ENCODE data around the gene GYG1. TPM values are rescaled to one million over a fixed set of nuclear protein-coding genes. Genes with fewer than 3 reads are reported as not detected.

Gene GYG1
- total RNA-seq, 1 donor from 2014 or later = 155 TPM

DNA sequence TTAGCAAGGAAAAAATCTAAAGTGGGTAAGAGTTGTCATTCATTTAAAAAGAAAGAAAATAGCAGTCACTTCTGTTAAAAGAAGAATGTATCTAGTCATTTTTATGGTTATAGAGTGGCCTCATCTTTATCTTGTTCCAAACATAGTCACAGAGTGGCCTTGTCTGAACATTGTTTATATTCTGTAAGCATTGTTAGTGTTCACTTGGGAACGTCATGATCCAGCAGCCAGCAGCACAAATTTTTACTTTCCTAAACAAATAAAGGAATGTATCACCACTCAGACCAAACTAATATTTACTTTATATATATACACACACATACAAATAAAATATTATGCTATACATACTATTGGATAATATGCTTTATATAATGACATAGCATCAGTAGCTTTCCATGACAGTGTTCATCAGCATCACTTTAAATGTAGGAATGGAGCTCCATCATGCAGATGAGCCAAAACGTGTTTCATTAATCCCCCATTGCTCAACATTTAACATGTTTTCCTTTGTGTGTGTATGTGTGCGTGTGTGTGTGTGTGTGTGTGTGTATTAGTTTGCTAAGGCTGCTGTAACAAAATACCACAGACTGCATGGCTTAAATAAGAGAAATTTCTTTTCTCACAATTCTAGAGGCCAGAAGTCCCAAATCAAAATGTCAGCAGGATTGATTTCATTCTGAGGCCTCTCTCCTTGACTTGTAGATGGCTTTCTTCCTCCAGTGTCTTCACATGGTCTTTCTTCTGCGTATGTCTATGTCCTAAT lies 39.6 kb upstream of the GYG1 start:
- intact Hi-C loops (cut with micrococcal nuclease) = loop anchor here (10.0 kb wide), 1 partner anchor 173 kb away; the partner anchor contains the start of gene HPS3
- H3K27me3 ChIP-seq (ENCODE audit: low read depth) = no peaks in the 10 kb centered on the region
- no peak for DNase-seq
- no peak overlapping the region for H3K27ac ChIP-seq (replicated peaks)
- H3K9me3 ChIP-seq (replicated peaks) = no peaks in the 10 kb centered on the region
- H3K36me3 ChIP-seq = no peaks in the 10 kb centered on the region
- peaks cover 6% of the 10 kb centered on the region for H3K4me1 ChIP-seq
- H3K4me3 ChIP-seq = no peak overlapping the region
- TF ChIP-seq, protein P1, sequence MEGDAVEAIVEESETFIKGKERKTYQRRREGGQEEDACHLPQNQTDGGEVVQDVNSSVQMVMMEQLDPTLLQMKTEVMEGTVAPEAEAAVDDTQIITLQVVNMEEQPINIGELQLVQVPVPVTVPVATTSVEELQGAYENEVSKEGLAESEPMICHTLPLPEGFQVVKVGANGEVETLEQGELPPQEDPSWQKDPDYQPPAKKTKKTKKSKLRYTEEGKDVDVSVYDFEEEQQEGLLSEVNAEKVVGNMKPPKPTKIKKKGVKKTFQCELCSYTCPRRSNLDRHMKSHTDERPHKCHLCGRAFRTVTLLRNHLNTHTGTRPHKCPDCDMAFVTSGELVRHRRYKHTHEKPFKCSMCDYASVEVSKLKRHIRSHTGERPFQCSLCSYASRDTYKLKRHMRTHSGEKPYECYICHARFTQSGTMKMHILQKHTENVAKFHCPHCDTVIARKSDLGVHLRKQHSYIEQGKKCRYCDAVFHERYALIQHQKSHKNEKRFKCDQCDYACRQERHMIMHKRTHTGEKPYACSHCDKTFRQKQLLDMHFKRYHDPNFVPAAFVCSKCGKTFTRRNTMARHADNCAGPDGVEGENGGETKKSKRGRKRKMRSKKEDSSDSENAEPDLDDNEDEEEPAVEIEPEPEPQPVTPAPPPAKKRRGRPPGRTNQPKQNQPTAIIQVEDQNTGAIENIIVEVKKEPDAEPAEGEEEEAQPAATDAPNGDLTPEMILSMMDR (IDR thresholded peaks at IDR 0.05; ENCODE audit: borderline replicate concordance) = no peak

DNA sequence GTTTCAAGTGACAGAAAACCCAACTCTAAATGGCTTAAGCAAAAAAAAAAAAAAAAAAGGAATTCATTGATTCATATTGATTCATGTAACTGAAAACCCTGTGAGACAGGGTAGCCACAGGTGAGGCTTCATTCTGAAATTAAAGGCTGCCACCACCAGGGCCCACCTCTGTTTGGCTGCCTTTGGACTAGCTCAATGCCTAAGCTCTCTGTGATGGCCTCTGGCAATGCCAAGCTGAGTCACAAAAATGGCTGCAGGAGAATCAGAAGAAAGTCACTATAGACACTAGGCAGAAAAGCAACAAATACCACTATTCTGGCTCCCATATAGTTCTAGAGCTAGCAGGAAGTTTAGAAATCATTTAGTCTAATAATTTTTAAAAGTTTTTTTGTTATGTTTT lies 38.2 kb upstream of the GYG1 start:
- DNase-seq = no peak
- Histone ChIP-seq H3K27me3 (ENCODE audit: low read depth) (no peaks in the 10 kb centered on the region), H3K4me3 (no peak overlapping the region), H3K27ac (replicated peaks) (no peak overlapping the region), H3K36me3 (no peaks in the 10 kb centered on the region), H3K4me1 (peaks cover 6% of the 10 kb centered on the region), H3K9me3 (replicated peaks) (no peaks in the 10 kb centered on the region)
- TF ChIP-seq, protein P1 (IDR thresholded peaks at IDR 0.05; ENCODE audit: borderline replicate concordance) = no peak
- intact Hi-C loops (cut with micrococcal nuclease) = loop anchor here (10.0 kb wide), 1 partner anchor 172 kb away; the partner anchor contains the start of gene HPS3

DNA sequence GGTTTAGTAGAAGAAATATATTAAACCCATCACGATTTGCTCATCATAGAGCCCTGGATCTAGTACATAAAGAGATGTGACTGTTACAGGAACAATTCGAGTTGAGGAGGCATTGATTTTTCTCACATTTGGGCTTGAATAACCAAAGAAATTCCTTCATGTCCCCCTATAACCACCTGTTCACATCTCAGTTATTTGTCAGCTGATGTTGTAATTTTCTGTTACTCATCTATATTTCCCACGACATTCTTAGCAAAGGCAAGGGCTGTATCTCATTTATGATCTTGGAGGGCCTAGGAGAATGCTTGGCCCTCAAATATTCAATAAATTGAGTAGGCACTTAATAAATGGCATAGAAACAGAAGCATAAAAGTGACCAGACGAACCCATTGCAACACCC lies 36.4 kb upstream of the GYG1 start:
- TF ChIP-seq, protein P1 (IDR thresholded peaks at IDR 0.05; ENCODE audit: borderline replicate concordance) = no peak
- Histone ChIP-seq H3K4me1 (peaks cover 6% of the 10 kb centered on the region), H3K4me3 (no peak overlapping the region), H3K27ac (replicated peaks) (no peak overlapping the region), H3K36me3 (no peaks in the 10 kb centered on the region), H3K9me3 (replicated peaks) (no peaks in the 10 kb centered on the region), H3K27me3 (ENCODE audit: low read depth) (no peaks in the 10 kb centered on the region)
- no peak for DNase-seq
- intact Hi-C loops (cut with micrococcal nuclease) = loop anchor here (5.0 to 10.0 kb wide), 2 partner anchors 170 to 317 kb away; partner anchors contain the start of gene HPS3

DNA sequence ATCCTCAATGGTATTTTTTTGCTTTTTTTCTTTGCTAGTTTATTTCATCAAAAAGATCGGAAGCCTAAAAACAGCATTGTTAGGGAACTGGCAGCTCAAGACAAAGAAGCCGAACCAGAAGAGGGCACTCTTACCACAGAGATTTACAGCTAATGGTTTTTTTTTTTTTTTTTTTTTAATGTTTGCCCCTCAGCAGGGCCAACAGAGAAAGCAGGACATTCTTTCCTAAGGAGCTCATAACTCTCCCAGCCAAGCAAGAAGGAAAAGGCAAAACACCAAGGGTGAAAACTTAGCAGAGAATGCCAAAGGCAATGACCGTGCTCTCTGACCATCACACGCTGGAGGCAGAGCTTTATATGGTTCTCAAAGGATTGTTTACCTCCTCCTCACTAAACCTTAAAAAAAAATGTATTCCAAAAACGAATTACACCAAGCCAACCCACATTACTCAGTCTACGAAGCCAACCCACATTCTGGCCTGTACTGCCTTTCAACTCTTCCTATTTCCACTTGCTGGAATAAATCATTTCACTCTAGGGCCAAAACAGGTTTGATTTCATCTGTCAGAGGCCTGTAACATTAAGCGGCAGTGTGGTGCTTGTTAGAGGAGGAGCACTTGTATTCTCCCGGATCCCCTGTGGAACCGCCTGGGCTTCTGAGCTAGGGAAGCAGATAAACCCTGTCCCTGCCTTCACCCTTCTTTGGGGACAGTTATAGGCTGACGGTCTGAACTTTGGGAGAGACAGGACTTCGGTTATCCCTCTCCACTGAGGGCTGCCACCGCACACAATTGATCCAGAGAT lies 35.6 kb upstream of the GYG1 start:
- Histone ChIP-seq H3K4me1 (peaks cover 6% of the 10 kb centered on the region), H3K27me3 (ENCODE audit: low read depth) (no peaks in the 10 kb centered on the region), H3K36me3 (no peaks in the 10 kb centered on the region), H3K4me3 (no peak overlapping the region), H3K27ac (replicated peaks) (peak overlapping the region; percentile 72), H3K9me3 (replicated peaks) (no peaks in the 10 kb centered on the region)
- DNase-seq = no peak
- TF ChIP-seq, protein P1 (IDR thresholded peaks at IDR 0.05; ENCODE audit: borderline replicate concordance) = peak; percentile 71
- intact Hi-C loops (cut with micrococcal nuclease) = loop anchor here (5.0 to 10.0 kb wide), 2 partner anchors 169 to 317 kb away; partner anchors contain the start of gene HPS3

DNA sequence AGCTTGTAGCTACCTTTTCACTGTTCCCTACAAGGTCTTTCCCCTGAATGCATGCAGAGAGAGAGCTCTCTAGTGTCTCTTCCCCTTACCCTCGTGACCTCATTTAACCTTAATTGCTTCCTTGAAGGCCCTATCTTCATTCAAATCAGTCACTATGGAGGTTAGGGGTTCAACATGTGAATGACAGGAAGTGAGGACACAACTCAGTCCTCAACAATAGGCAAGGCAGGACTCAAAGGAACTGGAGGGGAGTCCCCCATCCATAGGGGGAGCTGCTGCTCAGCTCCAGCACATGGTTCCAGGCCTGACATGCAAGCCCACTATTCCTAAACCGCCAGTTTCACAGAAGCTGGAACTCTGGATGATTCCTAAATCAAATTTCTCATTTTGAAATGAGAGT lies 33.8 kb upstream of the GYG1 start:
- Histone ChIP-seq H3K4me1 (peaks cover 6% of the 10 kb centered on the region), H3K36me3 (no peaks in the 10 kb centered on the region), H3K27ac (replicated peaks) (no peak overlapping the region), H3K27me3 (ENCODE audit: low read depth) (no peaks in the 10 kb centered on the region), H3K9me3 (replicated peaks) (no peaks in the 10 kb centered on the region), H3K4me3 (no peak overlapping the region)
- TF ChIP-seq, protein P1 (IDR thresholded peaks at IDR 0.05; ENCODE audit: borderline replicate concordance) = peak; percentile 59
- no peak for DNase-seq
- intact Hi-C loops (cut with micrococcal nuclease) = loop anchor here (5.0 to 10.0 kb wide), 2 partner anchors 167 to 315 kb away; partner anchors contain the start of gene HPS3
